PC-9 (cell line): Measurements from ENCODE around the gene TCTN2. TPM values are rescaled to one million over a fixed set of nuclear protein-coding genes. Genes with fewer than 3 reads are reported as not detected.

Experiments
- BruUV-seq: library from RNA; stranded (reverse); fragments of 400-500 nt; replicated peaks from 2 replicates; lab custom pipeline; 2021; lab: Mats Ljungman, UMichigan
- CTCF ChIA-PET: fragments of 300-600 bp; sonication (Branson Sonifier 250); formaldehyde crosslinking; loops from one replicate; lab custom pipeline; 2022; ENCODE audit warnings: antibody characterized with exemption; lab: Charles Lee
- POLR2A ChIA-PET: fragments of 300-600 bp; sonication (Branson Sonifier 250); formaldehyde crosslinking; loops from one replicate; lab custom pipeline; 2022; ENCODE audit warnings: antibody characterized with exemption; ENCODE audit not compliant: unreplicated experiment; lab: Charles Lee
- DNase-seq, 2 experiments: peaks; one replicate each; pipeline versions ENCODE4 v3.0.0 to v3.0.0-alpha.2; 2015 to 2022; ENCODE audit warnings: mixed read lengths in 1 of 2
- H2AFZ ChIP-seq: fragments of 200-600 bp; sonication (generic); 2 replicates; pipeline ENCODE4 v1.8.1; 2017; ENCODE audit warnings: antibody characterized with exemption
- H3F3A ChIP-seq: fragments of 200-600 bp; sonication (generic); 2 replicates; pipeline ENCODE4 v1.8.1; 2017; ENCODE audit warnings: antibody characterized with exemption, mild to moderate bottlenecking, low read depth; ENCODE audit not compliant: insufficient read depth
- H3K27ac ChIP-seq: fragments of 200-600 bp; sonication (generic); 2 replicates; pipeline ENCODE4 v1.6.1; 2016; ENCODE audit warnings: mixed run types
- H3K27me3 ChIP-seq: fragments of 200-600 bp; sonication (generic); 2 replicates; pipeline ENCODE4 v1.6.1; 2016; ENCODE audit warnings: low read depth, mixed run types; ENCODE audit not compliant: insufficient read depth
- H3K36me3 ChIP-seq: fragments of 200-600 bp; sonication (generic); 2 replicates; pipeline ENCODE4 v1.6.1; 2016; ENCODE audit warnings: low read depth, mixed run types
- H3K4me1 ChIP-seq: fragments of 200-600 bp; sonication (generic); replicated peaks from 2 replicates; pipeline ENCODE4 v1.6.1; 2016; ENCODE audit warnings: mixed run types; ENCODE audit not compliant: insufficient read depth
- H3K4me2 ChIP-seq: fragments of 200-600 bp; sonication (generic); 2 replicates; pipeline ENCODE4 v1.6.1; 2017; ENCODE audit warnings: mixed run types
- H3K4me3 ChIP-seq: fragments of 200-600 bp; sonication (generic); 2 replicates; pipeline ENCODE4 v1.6.1; 2016; ENCODE audit warnings: mixed run types
- H3K79me2 ChIP-seq: fragments of 200-600 bp; sonication (generic); 2 replicates; pipeline ENCODE4 v1.6.1; 2017; ENCODE audit warnings: low read depth, mixed run types
- H3K9me2 ChIP-seq: fragments of 200-600 bp; sonication (generic); 2 replicates; pipeline ENCODE4 v1.8.1; 2017; ENCODE audit warnings: mild to moderate bottlenecking; ENCODE audit not compliant: insufficient read depth
- H3K9me3 ChIP-seq: fragments of 200-600 bp; sonication (generic); 2 replicates; pipeline ENCODE4 v1.8.1; 2016; ENCODE audit warnings: low read depth; ENCODE audit not compliant: insufficient read depth
- H4K20me1 ChIP-seq: fragments of 200-600 bp; sonication (generic); 2 replicates; pipeline ENCODE4 v1.8.1; 2017; ENCODE audit not compliant: insufficient read depth
- EZH2 ChIP-seq: fragments of 200-600 bp; sonication (generic); IDR thresholded peaks from 2 replicates; pipeline ENCODE4 v1.8.0; 2017; ENCODE audit warnings: antibody characterized with exemption, low read depth
- intact Hi-C: fragments of 100-400 bp; cut with micrococcal nuclease; formaldehyde crosslinking; loops from one replicate; pipeline ENCODE4 v1.10.0; 2022; ENCODE audit not compliant: unreplicated experiment
- total RNA-seq: library from RNA; stranded (reverse); gene quantifications from 2 replicates; pipeline ENCODE4 v1.2.3, GENCODE V29; 2021
- TF ChIP-seq, protein P1 (sequence below): fragments of 200-600 bp; sonication (generic); conservative IDR thresholded peaks from 2 replicates; pipeline ENCODE4 v1.6.1; 2017; ENCODE audit warnings: mixed run types, antibody characterized with exemption, mild to moderate bottlenecking, moderate library complexity

TCTN2 gene
- total RNA-seq, 1 experiment from 2014 or later = 21.9 TPM

DNA sequence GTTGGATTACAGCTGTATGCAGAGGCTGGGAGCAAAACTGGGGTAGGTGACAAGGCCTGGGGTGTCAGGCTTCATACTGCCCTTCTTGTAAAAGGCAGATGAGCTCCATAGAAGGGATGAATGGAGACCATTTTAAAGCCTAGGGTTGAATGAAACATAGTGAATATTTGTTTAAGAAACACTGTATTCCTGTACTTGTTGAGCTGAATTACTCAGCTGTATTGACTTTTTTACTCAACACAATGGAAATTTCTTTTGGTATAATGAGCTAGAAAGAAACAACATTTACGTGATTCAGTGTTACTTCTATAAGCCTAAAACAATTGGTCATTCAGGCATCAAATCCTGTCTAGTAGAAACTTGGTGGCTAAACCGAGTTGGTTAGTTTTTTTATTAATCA, 55.3 kb downstream of the TCTN2 start:
- POLR2A ChIA-PET = no interaction called here

DNA sequence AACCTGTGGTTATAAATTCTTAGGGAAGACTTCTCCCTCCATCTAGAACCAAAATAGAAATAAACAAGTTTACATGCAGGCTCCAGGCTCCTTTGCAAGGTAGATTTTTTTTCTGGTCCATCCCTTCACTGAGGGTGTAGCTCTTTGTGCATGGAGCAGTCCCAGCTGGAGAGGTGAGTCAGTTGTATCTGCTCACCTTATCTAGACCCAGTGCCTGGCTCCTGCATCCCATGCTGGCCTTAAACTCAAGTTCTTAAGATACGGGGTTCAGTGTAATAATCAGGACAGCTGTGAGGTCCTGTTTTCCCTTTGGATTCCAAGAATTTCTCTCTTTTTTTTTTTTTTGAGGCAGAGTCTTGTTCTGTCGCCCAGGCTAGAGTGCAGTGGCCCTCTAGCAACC, 56.0 kb downstream of the TCTN2 start:
- Histone ChIP-seq H3K9me2 (no peaks in the 10 kb centered on the region), H3F3A (no peaks in the 10 kb centered on the region), H3K4me3 (no peak overlapping the region), H4K20me1 (no peaks in the 10 kb centered on the region), H3K9me3 (no peaks in the 10 kb centered on the region), H3K36me3 (peaks cover 9% of the 10 kb centered on the region; the same call in 1 of the 2 replicates), H3K79me2 (no peaks in the 10 kb centered on the region), H3K4me1 (no peaks in the 10 kb centered on the region), H2AFZ (no peak overlapping the region), H3K27me3 (no peaks in the 10 kb centered on the region), H3K27ac (no peak overlapping the region), H3K4me2 (no peak overlapping the region)
- DNase-seq = no peak
- no TSS peak for BruUV-seq
- intact Hi-C loops = no loop called here
- ChIA-PET POLR2A (no interaction called here), CTCF (no interaction called here)
- TF ChIP-seq, protein P1, sequence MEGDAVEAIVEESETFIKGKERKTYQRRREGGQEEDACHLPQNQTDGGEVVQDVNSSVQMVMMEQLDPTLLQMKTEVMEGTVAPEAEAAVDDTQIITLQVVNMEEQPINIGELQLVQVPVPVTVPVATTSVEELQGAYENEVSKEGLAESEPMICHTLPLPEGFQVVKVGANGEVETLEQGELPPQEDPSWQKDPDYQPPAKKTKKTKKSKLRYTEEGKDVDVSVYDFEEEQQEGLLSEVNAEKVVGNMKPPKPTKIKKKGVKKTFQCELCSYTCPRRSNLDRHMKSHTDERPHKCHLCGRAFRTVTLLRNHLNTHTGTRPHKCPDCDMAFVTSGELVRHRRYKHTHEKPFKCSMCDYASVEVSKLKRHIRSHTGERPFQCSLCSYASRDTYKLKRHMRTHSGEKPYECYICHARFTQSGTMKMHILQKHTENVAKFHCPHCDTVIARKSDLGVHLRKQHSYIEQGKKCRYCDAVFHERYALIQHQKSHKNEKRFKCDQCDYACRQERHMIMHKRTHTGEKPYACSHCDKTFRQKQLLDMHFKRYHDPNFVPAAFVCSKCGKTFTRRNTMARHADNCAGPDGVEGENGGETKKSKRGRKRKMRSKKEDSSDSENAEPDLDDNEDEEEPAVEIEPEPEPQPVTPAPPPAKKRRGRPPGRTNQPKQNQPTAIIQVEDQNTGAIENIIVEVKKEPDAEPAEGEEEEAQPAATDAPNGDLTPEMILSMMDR = no peak
- TF ChIP-seq EZH2 = no peak

More for the DNA sequence above, 55.3 kb downstream of the TCTN2 start:
- H3K79me2 ChIP-seq = no peaks in the 10 kb centered on the region
- CTCF ChIA-PET = no interaction called here
- H2AFZ ChIP-seq = no peak overlapping the region
- no peaks in the 10 kb centered on the region for H3K9me3 ChIP-seq
- H3K27ac ChIP-seq = no peak overlapping the region
- H3K4me1 ChIP-seq = no peaks in the 10 kb centered on the region
- peaks cover 9% of the 10 kb centered on the region; the same call in 1 of the 2 replicates for H3K36me3 ChIP-seq
- no peaks in the 10 kb centered on the region for H4K20me1 ChIP-seq
- DNase-seq = no peak
- H3K4me2 ChIP-seq = no peak overlapping the region
- H3K4me3 ChIP-seq = no peak overlapping the region
- no TSS peak for BruUV-seq
- H3F3A ChIP-seq = no peaks in the 10 kb centered on the region
- H3K27me3 ChIP-seq = no peaks in the 10 kb centered on the region
- TF ChIP-seq, protein P1 = no peak
- TF ChIP-seq EZH2 = no peak
- intact Hi-C loops = no loop called here
- no peaks in the 10 kb centered on the region for H3K9me2 ChIP-seq

DNA sequence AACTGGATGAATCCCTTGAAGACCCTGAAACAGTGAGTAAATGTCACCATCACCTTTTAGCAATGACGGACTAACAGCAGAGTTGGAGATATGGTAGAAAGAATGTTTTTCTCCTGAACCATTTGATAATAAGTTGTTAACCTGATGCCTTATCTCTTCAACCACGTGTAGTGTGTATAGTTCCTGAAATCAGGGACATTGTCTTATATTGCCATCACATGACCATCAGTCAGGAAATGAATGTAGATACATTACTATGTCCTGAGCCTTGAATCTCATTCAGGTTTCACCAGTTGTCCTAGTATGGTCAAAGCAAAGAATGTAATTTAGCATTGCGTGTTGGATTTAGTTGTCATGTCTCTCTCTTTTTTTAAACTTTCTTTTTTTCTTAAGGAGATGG, 57.0 kb downstream of the TCTN2 start:
- intact Hi-C loops = no loop called here
- H4K20me1 ChIP-seq = no peaks in the 10 kb centered on the region
- no peak for TF ChIP-seq EZH2
- TF ChIP-seq, protein P1 = no peak
- peaks cover 9% of the 10 kb centered on the region; the same call in 1 of the 2 replicates for H3K36me3 ChIP-seq
- H3K4me3 ChIP-seq = no peak overlapping the region
- ChIA-PET CTCF (no interaction called here), POLR2A (no interaction called here)
- H3K27ac ChIP-seq = no peak overlapping the region
- H3K79me2 ChIP-seq = no peaks in the 10 kb centered on the region
- no peak overlapping the region for H3K4me2 ChIP-seq
- no TSS peak for BruUV-seq
- H3F3A ChIP-seq = no peaks in the 10 kb centered on the region
- H3K9me2 ChIP-seq = no peaks in the 10 kb centered on the region
- H3K4me1 ChIP-seq = no peaks in the 10 kb centered on the region
- H2AFZ ChIP-seq = no peak overlapping the region
- DNase-seq = no peak
- H3K9me3 ChIP-seq = no peaks in the 10 kb centered on the region
- H3K27me3 ChIP-seq = no peaks in the 10 kb centered on the region
